Activated naive CD8-positive, alpha-beta T cell treated with anti-CD3 and anti-CD28 coated beads for 36 hours (primary cell): ENCODE measurements around the gene CDKL2. TPM values are rescaled to one million over a fixed set of nuclear protein-coding genes. Genes with fewer than 3 reads are reported as not detected.
A peak's percentile ranks its signal among the peaks of the same experiment; 100 is the strongest.

Experiments
- DNase-seq: peaks from one replicate; pipeline ENCODE4 v3.0.0; 2021
- H3K27ac Mint-ChIP-seq: one replicate; pipeline ENCODE4 v1.8.0; 2022; ENCODE audit warnings: mild to moderate bottlenecking, moderate library complexity, mixed read lengths
- H3K27me3 Mint-ChIP-seq: one replicate; pipeline ENCODE4 v1.8.0; 2022; ENCODE audit warnings: mild to moderate bottlenecking, mixed read lengths
- H3K36me3 Mint-ChIP-seq: one replicate; pipeline ENCODE4 v1.8.0; 2021; ENCODE audit warnings: mild to moderate bottlenecking, mixed read lengths
- H3K4me1 Mint-ChIP-seq: one replicate; pipeline ENCODE4 v1.8.0; 2021; ENCODE audit warnings: mixed read lengths
- H3K4me3 Mint-ChIP-seq: one replicate; pipeline ENCODE4 v1.8.0; 2022; ENCODE audit warnings: mild to moderate bottlenecking, moderate library complexity, mixed read lengths
- H3K9me3 Mint-ChIP-seq: one replicate; pipeline ENCODE4 v1.8.0; 2022; ENCODE audit warnings: mixed read lengths
- total RNA-seq, 2 experiments: library from RNA; stranded (reverse); gene quantifications; one replicate each; pipeline ENCODE4 v1.2.3, GENCODE V29; 2021

CDKL2 gene
- total RNA-seq, 2 experiments from 2014 or later, result 0.60 to 0.84 TPM

- no peak for DNase-seq
- peaks cover 40% of the 10 kb centered on the region for H3K36me3 Mint-ChIP-seq
- peak overlapping the region; percentile 68 for H3K27ac Mint-ChIP-seq
- peaks cover 68% of the 10 kb centered on the region for H3K4me1 Mint-ChIP-seq
- H3K4me3 Mint-ChIP-seq, result no peak overlapping the region
- H3K9me3 Mint-ChIP-seq, result no peaks in the 10 kb centered on the region
- H3K27me3 Mint-ChIP-seq, result no peaks in the 10 kb centered on the region
Observed at GRCh38 chr4:75659512-75660031, 29.2 kb upstream of the CDKL2 start.

GRCh38 chr4:75658876-75659275 lies 28.5 kb upstream of the CDKL2 start:
- Mint-ChIP-seq H3K27ac (peak overlapping the region; percentile 56), H3K9me3 (no peaks in the 10 kb centered on the region), H3K36me3 (peaks cover 46% of the 10 kb centered on the region), H3K4me3 (no peak overlapping the region), H3K4me1 (peaks cover 72% of the 10 kb centered on the region), H3K27me3 (no peaks in the 10 kb centered on the region)
- DNase-seq, result no peak

GRCh38 chr4:75655562-75655961 lies 25.2 kb upstream of the CDKL2 start:
- peak overlapping the region; percentile 95 for H3K27ac Mint-ChIP-seq
- peak overlapping the region; percentile 50 for H3K4me3 Mint-ChIP-seq
- no peaks in the 10 kb centered on the region for H3K9me3 Mint-ChIP-seq
- H3K4me1 Mint-ChIP-seq, result peaks cover 72% of the 10 kb centered on the region
- DNase-seq, result no peak
- H3K36me3 Mint-ChIP-seq, result peaks cover 47% of the 10 kb centered on the region
- H3K27me3 Mint-ChIP-seq, result no peaks in the 10 kb centered on the region

- Mint-ChIP-seq H3K36me3 (peaks cover 49% of the 10 kb centered on the region), H3K4me3 (peak overlapping the region; percentile 52), H3K27me3 (no peaks in the 10 kb centered on the region), H3K4me1 (peaks cover 68% of the 10 kb centered on the region), H3K9me3 (no peaks in the 10 kb centered on the region), H3K27ac (peak overlapping the region; percentile 95)
- DNase-seq, result no peak
Observed at GRCh38 chr4:75654905-75655304, 24.6 kb upstream of the CDKL2 start.

DNA sequence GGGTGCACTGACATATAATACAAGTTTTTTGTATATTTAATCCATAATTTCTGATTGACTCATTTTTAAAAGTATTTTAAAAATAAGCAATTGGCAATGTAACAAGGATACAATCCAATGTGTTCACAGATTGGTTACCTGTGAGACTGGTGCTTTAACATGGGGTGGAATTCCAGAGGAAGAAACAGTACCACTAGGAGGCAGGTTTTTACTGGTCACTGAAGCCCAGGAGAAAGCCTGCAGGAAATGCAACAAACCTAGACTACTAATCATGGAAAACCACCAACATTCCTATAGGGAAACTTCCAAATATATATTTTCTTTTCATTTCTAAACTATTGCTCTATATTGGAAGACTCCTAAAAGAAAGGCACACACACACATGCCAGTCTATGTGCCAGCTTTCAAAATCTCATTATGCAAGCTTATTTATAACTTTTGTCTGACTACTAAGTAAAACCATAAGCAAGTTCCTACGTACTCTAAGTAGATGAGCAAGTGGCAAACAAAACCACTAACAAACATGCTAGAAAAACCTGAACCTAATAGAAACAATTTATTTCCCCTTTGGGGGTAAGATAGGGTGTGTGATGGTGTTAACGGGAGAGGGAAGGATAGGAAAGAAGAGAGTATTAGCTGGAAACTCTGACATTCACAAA lies 23.6 kb upstream of the CDKL2 start:
- Mint-ChIP-seq H3K36me3 (peaks cover 48% of the 10 kb centered on the region), H3K27ac (peak overlapping the region; percentile 85), H3K27me3 (no peaks in the 10 kb centered on the region), H3K4me1 (peaks cover 59% of the 10 kb centered on the region), H3K4me3 (no peak overlapping the region), H3K9me3 (no peaks in the 10 kb centered on the region)
- DNase-seq, result no peak

GRCh38 chr4:75644095-75644494 lies 13.8 kb upstream of the CDKL2 start:
- H3K9me3 Mint-ChIP-seq, result no peaks in the 10 kb centered on the region
- no peaks in the 10 kb centered on the region for H3K27me3 Mint-ChIP-seq
- peak overlapping the region; percentile 66 for H3K27ac Mint-ChIP-seq
- no peak overlapping the region for H3K4me3 Mint-ChIP-seq
- peaks cover 30% of the 10 kb centered on the region for H3K4me1 Mint-ChIP-seq
- DNase-seq, result no peak
- peaks cover 51% of the 10 kb centered on the region for H3K36me3 Mint-ChIP-seq

GRCh38 chr4:75643651-75644050 lies 13.3 kb upstream of the CDKL2 start:
- Mint-ChIP-seq H3K36me3 (peaks cover 51% of the 10 kb centered on the region), H3K27ac (no peak overlapping the region), H3K9me3 (no peaks in the 10 kb centered on the region), H3K4me1 (peaks cover 30% of the 10 kb centered on the region), H3K27me3 (no peaks in the 10 kb centered on the region), H3K4me3 (no peak overlapping the region)
- no peak for DNase-seq

DNA sequence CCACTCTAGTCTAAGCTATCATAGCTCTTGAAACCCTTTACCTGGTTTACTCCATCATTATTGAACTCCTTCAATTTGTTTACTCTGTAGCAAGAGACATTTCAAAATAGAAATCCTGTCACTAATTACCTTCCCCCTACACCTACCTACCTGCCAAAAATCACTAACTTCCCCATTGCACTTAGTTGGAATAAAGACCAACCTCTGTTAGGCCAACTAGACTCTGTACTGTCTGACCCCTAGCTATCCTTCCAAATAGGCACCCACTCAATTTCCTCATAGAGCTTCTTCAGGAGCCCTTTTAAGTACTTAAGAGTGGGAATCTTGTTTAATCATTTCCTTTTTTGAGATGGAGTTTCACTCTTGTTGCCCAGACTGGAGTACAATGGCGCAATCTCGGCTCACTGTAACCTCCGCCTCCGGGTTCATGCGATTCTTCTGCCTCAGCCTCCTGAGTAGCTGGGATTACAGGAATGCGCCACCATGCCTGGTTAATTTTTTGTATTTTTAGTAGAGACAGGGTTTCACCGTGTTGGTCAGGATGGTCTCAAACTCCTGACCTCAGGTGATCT lies 8.9 kb upstream of the CDKL2 start:
- peaks cover 26% of the 10 kb centered on the region for H3K36me3 Mint-ChIP-seq
- H3K27ac Mint-ChIP-seq, result peak overlapping the region; percentile 5
- no peaks in the 10 kb centered on the region for H3K27me3 Mint-ChIP-seq
- no peaks in the 10 kb centered on the region for H3K9me3 Mint-ChIP-seq
- DNase-seq, result no peak
- peaks cover 18% of the 10 kb centered on the region for H3K4me1 Mint-ChIP-seq
- no peak overlapping the region for H3K4me3 Mint-ChIP-seq

- Mint-ChIP-seq H3K9me3 (no peaks in the 10 kb centered on the region), H3K36me3 (peaks cover 22% of the 10 kb centered on the region)
Observed at GRCh38 chr4:75637827-75638226, 7.5 kb upstream of the CDKL2 start.

GRCh38 chr4:75637176-75637575 lies 6.8 kb upstream of the CDKL2 start:
- DNase-seq, result no peak

More at GRCh38 chr4:75637827-75638226, 7.5 kb upstream of the CDKL2 start:
- Mint-ChIP-seq H3K4me1 (peaks cover 23% of the 10 kb centered on the region), H3K27me3 (no peaks in the 10 kb centered on the region), H3K27ac (no peak overlapping the region), H3K4me3 (no peak overlapping the region)
- no peak for DNase-seq

DNA sequence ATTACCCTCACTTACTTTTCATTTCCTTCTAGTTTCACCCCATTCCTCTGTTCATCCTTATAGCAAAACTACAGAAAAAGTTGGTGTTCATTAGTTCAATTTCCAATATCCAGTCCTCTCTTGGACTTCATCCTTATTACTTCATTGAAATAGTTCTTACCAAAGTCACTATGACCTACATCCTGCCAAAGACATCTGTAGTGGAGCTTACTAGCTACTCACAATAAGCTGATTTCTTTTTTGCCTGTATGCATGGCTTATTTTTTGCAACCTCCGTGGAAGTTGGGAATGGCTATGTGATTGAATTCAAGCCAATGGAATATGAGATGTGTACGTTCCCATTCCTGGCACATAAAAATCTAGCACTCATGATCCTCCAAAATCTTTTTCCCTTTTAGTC lies 4.6 kb upstream of the CDKL2 start:
- Mint-ChIP-seq H3K9me3 (no peaks in the 10 kb centered on the region), H3K4me3 (no peak overlapping the region), H3K27me3 (no peaks in the 10 kb centered on the region), H3K36me3 (peaks cover 3% of the 10 kb centered on the region), H3K27ac (no peak overlapping the region), H3K4me1 (peaks cover 23% of the 10 kb centered on the region)
- DNase-seq, result no peak

More at GRCh38 chr4:75637176-75637575, 6.8 kb upstream of the CDKL2 start:
- H3K27me3 Mint-ChIP-seq, result no peaks in the 10 kb centered on the region
- H3K27ac Mint-ChIP-seq, result no peak overlapping the region
- H3K9me3 Mint-ChIP-seq, result no peaks in the 10 kb centered on the region
- no peak overlapping the region for H3K4me3 Mint-ChIP-seq
- peaks cover 18% of the 10 kb centered on the region for H3K36me3 Mint-ChIP-seq
- peaks cover 20% of the 10 kb centered on the region for H3K4me1 Mint-ChIP-seq

DNA sequence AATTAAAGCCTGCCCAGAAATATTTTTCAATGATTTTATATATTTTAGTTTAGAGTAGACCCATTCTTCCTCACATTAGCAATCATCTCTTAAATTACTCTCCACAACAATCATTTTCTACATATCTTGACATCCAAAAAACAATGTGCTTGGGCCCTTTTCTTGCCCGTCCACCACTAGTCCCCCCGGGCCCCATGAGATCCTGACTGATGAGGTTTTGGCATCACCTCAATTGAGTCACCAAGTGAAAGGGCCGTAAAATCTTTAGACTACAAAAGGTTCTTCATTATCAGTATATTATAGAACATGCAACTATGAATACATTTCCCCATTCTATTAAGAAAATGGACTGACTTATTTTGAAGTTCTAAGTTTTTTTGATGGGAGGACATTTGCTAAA lies 4.0 kb upstream of the CDKL2 start:
- H3K9me3 Mint-ChIP-seq, result no peaks in the 10 kb centered on the region
- no peak overlapping the region for H3K27ac Mint-ChIP-seq
- peaks cover 22% of the 10 kb centered on the region for H3K4me1 Mint-ChIP-seq
- DNase-seq, result no peak
- no peaks in the 10 kb centered on the region for H3K36me3 Mint-ChIP-seq
- H3K27me3 Mint-ChIP-seq, result no peaks in the 10 kb centered on the region
- H3K4me3 Mint-ChIP-seq, result no peak overlapping the region

DNA sequence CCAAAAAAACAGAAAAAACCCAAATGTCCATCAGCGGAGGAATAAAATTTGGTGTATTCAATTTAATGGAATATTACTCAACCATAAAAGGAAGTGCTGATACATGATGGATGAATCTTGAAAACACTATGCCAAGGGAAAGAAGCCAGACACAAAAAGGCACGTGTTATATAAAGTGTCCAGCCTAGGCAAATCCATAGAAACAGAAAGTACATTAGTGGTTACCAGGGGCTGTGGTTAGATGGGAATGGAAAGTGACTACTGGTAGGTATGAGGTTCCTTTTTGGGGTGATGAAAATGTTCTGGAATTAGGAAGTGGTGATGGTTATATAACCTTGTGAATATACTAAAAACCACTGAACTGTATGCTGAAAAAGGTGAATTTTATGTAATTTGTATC lies 3.5 kb upstream of the CDKL2 start:
- DNase-seq, result no peak
- H3K9me3 Mint-ChIP-seq, result no peaks in the 10 kb centered on the region
- no peak overlapping the region for H3K27ac Mint-ChIP-seq
- no peaks in the 10 kb centered on the region for H3K36me3 Mint-ChIP-seq
- H3K4me1 Mint-ChIP-seq, result peaks cover 23% of the 10 kb centered on the region
- H3K27me3 Mint-ChIP-seq, result no peaks in the 10 kb centered on the region
- no peak overlapping the region for H3K4me3 Mint-ChIP-seq

DNA sequence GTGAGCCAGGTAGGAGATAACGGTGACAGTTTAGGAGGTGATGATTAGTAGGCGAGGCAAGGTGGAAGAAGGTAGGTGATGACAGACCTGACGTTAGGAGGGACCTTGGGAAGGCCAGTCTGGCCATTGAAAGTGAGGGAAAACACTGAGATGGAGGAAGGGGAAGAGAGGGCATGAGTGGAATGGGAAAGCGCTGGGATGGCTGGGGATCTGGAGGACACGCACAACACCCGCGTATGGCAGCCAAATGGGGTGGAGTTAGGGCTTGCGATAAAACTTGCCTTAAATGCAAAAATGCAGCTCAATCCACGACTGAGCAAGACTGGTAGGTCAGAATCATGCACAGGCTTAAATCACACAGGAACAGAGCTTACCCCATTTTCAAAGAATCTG lies 605 bp upstream of the CDKL2 start:
- DNase-seq, result no peak
- peak overlapping the region; percentile 72 for H3K27ac Mint-ChIP-seq
- H3K9me3 Mint-ChIP-seq, result no peaks in the 10 kb centered on the region
- peak overlapping the region; percentile 72 for H3K4me3 Mint-ChIP-seq
- peaks cover 23% of the 10 kb centered on the region for H3K4me1 Mint-ChIP-seq
- no peaks in the 10 kb centered on the region for H3K36me3 Mint-ChIP-seq
- no peaks in the 10 kb centered on the region for H3K27me3 Mint-ChIP-seq

GRCh38 chr4:75629239-75629638 lies 1.1 kb downstream of the CDKL2 start:
- H3K27me3 Mint-ChIP-seq, result no peaks in the 10 kb centered on the region
- no peak overlapping the region for H3K27ac Mint-ChIP-seq
- H3K36me3 Mint-ChIP-seq, result no peaks in the 10 kb centered on the region
- H3K9me3 Mint-ChIP-seq, result no peaks in the 10 kb centered on the region
- DNase-seq, result no peak
- H3K4me1 Mint-ChIP-seq, result peaks cover 22% of the 10 kb centered on the region
- H3K4me3 Mint-ChIP-seq, result no peak overlapping the region

DNA sequence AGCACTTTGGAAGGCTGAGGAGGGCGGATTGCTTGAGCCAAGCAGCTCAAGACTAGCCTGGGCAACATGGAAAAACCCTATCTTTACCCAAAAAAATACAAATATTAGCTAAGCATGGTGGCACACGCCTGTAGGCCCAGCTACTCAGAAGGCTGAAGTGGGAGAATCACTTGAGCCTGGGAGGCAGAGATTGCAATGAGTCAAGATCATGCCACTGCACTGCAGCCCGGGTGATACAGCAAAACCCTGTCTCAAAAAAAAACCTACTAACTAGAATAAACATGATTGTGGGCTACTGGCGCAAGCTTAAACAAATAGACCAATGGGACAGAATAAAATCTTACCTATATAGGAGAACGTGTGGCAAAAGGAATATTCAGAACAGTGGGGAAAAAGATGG lies 7.3 kb downstream of the CDKL2 start:
- Mint-ChIP-seq H3K4me1 (no peaks in the 10 kb centered on the region), H3K9me3 (no peaks in the 10 kb centered on the region), H3K27ac (no peak overlapping the region), H3K36me3 (no peaks in the 10 kb centered on the region), H3K27me3 (no peaks in the 10 kb centered on the region), H3K4me3 (no peak overlapping the region)
- no peak for DNase-seq
